GM12873 (cell line): ENCODE results near the gene ACSL4.

Experiments
- CTCF ChIP-seq: IDR thresholded peaks from 2 replicates; pipeline ENCODE4 v1.5.1; 2012; ENCODE audit warnings: low read depth, mild to moderate bottlenecking, moderate library complexity, low read length, control low read depth; ENCODE audit not compliant: insufficient read depth; ENCODE audit errors: missing control alignments

ACSL4 gene

GRCh38 chrX:109691277-109691676 is 41.8 kb downstream of the ACSL4 start:
- no peak for TF ChIP-seq CTCF

GRCh38 chrX:109687903-109688302 is 45.2 kb downstream of the ACSL4 start:
- TF ChIP-seq CTCF = no peak

DNA sequence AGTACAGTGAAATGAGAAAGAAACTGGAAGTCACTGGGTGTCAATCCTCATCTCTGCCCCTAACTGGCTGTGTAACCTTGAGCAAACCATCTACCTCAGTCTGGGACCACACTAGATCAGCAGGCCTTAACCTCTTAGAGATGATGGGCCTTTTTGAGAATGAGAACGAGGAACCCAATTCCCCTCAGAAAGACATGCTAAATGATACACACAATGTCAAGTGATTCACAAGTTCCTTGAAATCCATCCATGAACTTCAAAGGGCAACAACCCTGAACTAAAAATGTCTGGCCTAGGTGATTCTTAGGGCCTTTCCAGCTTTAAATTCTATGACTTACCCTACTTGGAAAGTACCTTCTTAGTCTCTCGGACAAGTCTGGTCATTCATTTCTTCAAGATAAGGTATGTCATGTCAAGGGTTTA is 47.4 kb downstream of the ACSL4 start:
- no peak for TF ChIP-seq CTCF

DNA sequence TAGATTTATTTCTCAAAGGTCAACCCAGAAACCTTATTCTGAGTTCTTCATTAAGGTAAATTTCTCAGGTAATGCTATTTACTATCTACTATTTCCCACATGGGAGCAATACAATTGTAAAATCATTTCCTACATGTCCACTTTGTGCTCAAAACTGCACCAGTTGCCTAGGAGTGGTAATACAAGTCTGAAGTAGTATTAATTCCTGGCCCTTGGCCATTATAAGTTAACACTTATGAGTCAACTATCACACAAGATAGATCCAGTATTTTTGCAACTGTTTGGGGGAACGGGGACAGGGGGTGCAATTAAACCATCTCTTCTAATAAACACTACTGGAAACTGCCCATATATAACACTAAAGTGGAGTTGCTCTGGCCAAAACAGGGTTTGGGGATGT is 48.9 kb downstream of the ACSL4 start:
- TF ChIP-seq CTCF = no peak

- TF ChIP-seq CTCF = no peak
Observed at GRCh38 chrX:109681475-109682081, 51.5 kb downstream of the ACSL4 start.

DNA sequence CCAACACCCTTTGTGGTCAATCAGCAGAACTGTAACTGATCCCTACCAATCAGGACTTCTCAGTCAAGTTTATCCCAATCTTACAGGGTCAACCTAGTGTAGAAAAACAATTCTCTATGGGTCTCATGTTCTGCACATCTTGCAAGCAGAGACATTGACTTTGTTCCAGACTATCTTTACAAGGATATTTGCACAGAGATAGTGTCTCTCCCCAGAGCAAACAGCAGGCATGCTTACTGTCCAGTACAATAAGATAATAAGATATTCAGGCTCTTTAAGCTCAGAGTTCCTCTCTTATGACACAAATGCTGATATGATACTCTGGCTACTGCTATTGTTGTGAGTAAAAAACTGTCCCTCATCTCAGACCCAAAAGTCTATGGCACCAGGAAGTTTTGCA is 53.2 kb downstream of the ACSL4 start:
- no peak for TF ChIP-seq CTCF

GRCh38 chrX:109672239-109672638 is 60.8 kb downstream of the ACSL4 start:
- no peak for TF ChIP-seq CTCF
